Measurements from ENCODE around the gene NGRN.

Gene NGRN

GRCh38 chr15:90265271-90266060, at the start of gene NGRN:
TSS of gene NGRN (plus strand) at chr15:90265672. CDS start at chr15:90265713, 41 bp downstream.
- Histone ChIP-seq H3K36me3 (ENCODE audit: insufficient read depth, low read length) (peaks cover 26% of the 10 kb centered on the region), H3K4me3 (ENCODE audit: low read length) (peak within 1 kb of the TSS; percentile 83), H3K27me3 (ENCODE audit: insufficient read depth, low read length) (no peaks in the 10 kb centered on the region), H3K4me1 (ENCODE audit: insufficient read depth, low read length) (peaks cover 29% of the 10 kb centered on the region), H3K9me3 (ENCODE audit: low read length) (no peaks in the 10 kb centered on the region), H2AFZ (ENCODE audit: low read depth, low read length) (peak within 1 kb of the TSS; percentile 82)

GRCh38 chr15:90217671-90218394, 47.6 kb upstream of the NGRN start:
- no peak overlapping the region for H2AFZ ChIP-seq (ENCODE audit: low read depth, low read length)
- H3K36me3 ChIP-seq (ENCODE audit: insufficient read depth, low read length), result peaks cover 9% of the 10 kb centered on the region
- H3K27me3 ChIP-seq (ENCODE audit: insufficient read depth, low read length), result no peaks in the 10 kb centered on the region
- no peaks in the 10 kb centered on the region for H3K9me3 ChIP-seq (ENCODE audit: low read length)
- H3K4me1 ChIP-seq (ENCODE audit: insufficient read depth, low read length), result no peaks in the 10 kb centered on the region
- no peak overlapping the region for H3K4me3 ChIP-seq (ENCODE audit: low read length)

- Histone ChIP-seq H3K36me3 (ENCODE audit: insufficient read depth, low read length) (peaks cover 18% of the 10 kb centered on the region), H3K4me1 (ENCODE audit: insufficient read depth, low read length) (no peaks in the 10 kb centered on the region), H2AFZ (ENCODE audit: low read depth, low read length) (no peak overlapping the region), H3K27me3 (ENCODE audit: insufficient read depth, low read length) (no peaks in the 10 kb centered on the region), H3K9me3 (ENCODE audit: low read length) (no peaks in the 10 kb centered on the region), H3K4me3 (ENCODE audit: low read length) (no peak overlapping the region)
These were observed 45.9 kb upstream of the NGRN start for GRCh38 chr15:90219421-90220141.

- H3K4me3 ChIP-seq (ENCODE audit: low read length), result no peak overlapping the region
- no peaks in the 10 kb centered on the region for H3K4me1 ChIP-seq (ENCODE audit: insufficient read depth, low read length)
- peaks cover 30% of the 10 kb centered on the region for H3K36me3 ChIP-seq (ENCODE audit: insufficient read depth, low read length)
- H2AFZ ChIP-seq (ENCODE audit: low read depth, low read length), result no peak overlapping the region
- no peaks in the 10 kb centered on the region for H3K27me3 ChIP-seq (ENCODE audit: insufficient read depth, low read length)
- H3K9me3 ChIP-seq (ENCODE audit: low read length), result no peaks in the 10 kb centered on the region
These were observed 44.1 kb upstream of the NGRN start for GRCh38 chr15:90221246-90221900.

- no peak overlapping the region for H3K4me3 ChIP-seq (ENCODE audit: low read length)
- H2AFZ ChIP-seq (ENCODE audit: low read depth, low read length), result no peak overlapping the region
- no peaks in the 10 kb centered on the region for H3K4me1 ChIP-seq (ENCODE audit: insufficient read depth, low read length)
- H3K9me3 ChIP-seq (ENCODE audit: low read length), result no peaks in the 10 kb centered on the region
- H3K36me3 ChIP-seq (ENCODE audit: insufficient read depth, low read length), result peaks cover 34% of the 10 kb centered on the region
- H3K27me3 ChIP-seq (ENCODE audit: insufficient read depth, low read length), result no peaks in the 10 kb centered on the region
These were observed 42.9 kb upstream of the NGRN start for GRCh38 chr15:90222547-90222946.

- Histone ChIP-seq H3K4me1 (ENCODE audit: insufficient read depth, low read length) (no peaks in the 10 kb centered on the region), H3K4me3 (ENCODE audit: low read length) (no peak overlapping the region), H3K36me3 (ENCODE audit: insufficient read depth, low read length) (peaks cover 40% of the 10 kb centered on the region), H3K27me3 (ENCODE audit: insufficient read depth, low read length) (no peaks in the 10 kb centered on the region), H3K9me3 (ENCODE audit: low read length) (no peaks in the 10 kb centered on the region), H2AFZ (ENCODE audit: low read depth, low read length) (no peak overlapping the region)
These were observed 41.9 kb upstream of the NGRN start for GRCh38 chr15:90223441-90224165.

- H2AFZ ChIP-seq (ENCODE audit: low read depth, low read length), result no peak overlapping the region
- H3K4me3 ChIP-seq (ENCODE audit: low read length), result no peak overlapping the region
- no peaks in the 10 kb centered on the region for H3K4me1 ChIP-seq (ENCODE audit: insufficient read depth, low read length)
- peaks cover 54% of the 10 kb centered on the region for H3K36me3 ChIP-seq (ENCODE audit: insufficient read depth, low read length)
- H3K27me3 ChIP-seq (ENCODE audit: insufficient read depth, low read length), result no peaks in the 10 kb centered on the region
- H3K9me3 ChIP-seq (ENCODE audit: low read length), result no peaks in the 10 kb centered on the region
These were observed 40.4 kb upstream of the NGRN start for GRCh38 chr15:90225047-90225446.

- Histone ChIP-seq H3K9me3 (ENCODE audit: low read length) (no peaks in the 10 kb centered on the region), H3K27me3 (ENCODE audit: insufficient read depth, low read length) (no peaks in the 10 kb centered on the region), H3K4me1 (ENCODE audit: insufficient read depth, low read length) (no peaks in the 10 kb centered on the region), H3K4me3 (ENCODE audit: low read length) (no peak overlapping the region), H2AFZ (ENCODE audit: low read depth, low read length) (no peak overlapping the region), H3K36me3 (ENCODE audit: insufficient read depth, low read length) (peaks cover 58% of the 10 kb centered on the region)
These were observed 39.8 kb upstream of the NGRN start for GRCh38 chr15:90225504-90226234.

GRCh38 chr15:90227336-90227735, 38.1 kb upstream of the NGRN start:
- Histone ChIP-seq H3K4me3 (ENCODE audit: low read length) (no peak overlapping the region), H3K9me3 (ENCODE audit: low read length) (no peaks in the 10 kb centered on the region), H3K27me3 (ENCODE audit: insufficient read depth, low read length) (no peaks in the 10 kb centered on the region), H3K36me3 (ENCODE audit: insufficient read depth, low read length) (peaks cover 63% of the 10 kb centered on the region), H3K4me1 (ENCODE audit: insufficient read depth, low read length) (no peaks in the 10 kb centered on the region), H2AFZ (ENCODE audit: low read depth, low read length) (no peak overlapping the region)

GRCh38 chr15:90227816-90228772, 37.4 kb upstream of the NGRN start:
- Histone ChIP-seq H3K9me3 (ENCODE audit: low read length) (no peaks in the 10 kb centered on the region), H3K4me3 (ENCODE audit: low read length) (no peak overlapping the region), H3K27me3 (ENCODE audit: insufficient read depth, low read length) (no peaks in the 10 kb centered on the region), H3K36me3 (ENCODE audit: insufficient read depth, low read length) (peaks cover 63% of the 10 kb centered on the region), H2AFZ (ENCODE audit: low read depth, low read length) (no peak overlapping the region), H3K4me1 (ENCODE audit: insufficient read depth, low read length) (peaks cover 3% of the 10 kb centered on the region)

GRCh38 chr15:90228960-90229359, 36.5 kb upstream of the NGRN start:
- Histone ChIP-seq H3K36me3 (ENCODE audit: insufficient read depth, low read length) (peaks cover 55% of the 10 kb centered on the region), H3K4me3 (ENCODE audit: low read length) (no peak overlapping the region)

More at GRCh38 chr15:90228960-90229359, 36.5 kb upstream of the NGRN start:
- Histone ChIP-seq H3K9me3 (ENCODE audit: low read length) (no peaks in the 10 kb centered on the region), H2AFZ (ENCODE audit: low read depth, low read length) (no peak overlapping the region), H3K4me1 (ENCODE audit: insufficient read depth, low read length) (peaks cover 4% of the 10 kb centered on the region), H3K27me3 (ENCODE audit: insufficient read depth, low read length) (no peaks in the 10 kb centered on the region)

Measured in neuron (in vitro differentiated cells).